DOHH2 (cell line): ENCODE measurements around the gene BSND.

Experiments used
- H3F3A ChIP-seq: fragments of 200-600 bp; sonication (generic), shearing (Covaris generic); 2 replicates; pipeline ENCODE4 v1.6.0; 2016; ENCODE audit warnings: antibody characterized with exemption, mild to moderate bottlenecking; ENCODE audit not compliant: control insufficient read depth, insufficient read depth
- H3K27ac ChIP-seq: fragments of 200-600 bp; sonication (generic); 2 replicates; pipeline ENCODE4 v1.5.1; 2014; ENCODE audit warnings: low read depth, mild to moderate bottlenecking, low read length, moderate library complexity
- H3K27me3 ChIP-seq: fragments of 200-600 bp; sonication (generic); 2 replicates; pipeline ENCODE4 v1.6.1; 2014; ENCODE audit warnings: mild to moderate bottlenecking, low read length, mixed read lengths; ENCODE audit not compliant: control insufficient read depth
- H3K36me3 ChIP-seq: fragments of 200-600 bp; sonication (generic); 2 replicates; pipeline ENCODE4 v1.6.1; 2014; ENCODE audit warnings: mild to moderate bottlenecking, low read length, moderate library complexity, mixed read lengths; ENCODE audit not compliant: control insufficient read depth
- H3K4me1 ChIP-seq: fragments of 200-600 bp; sonication (generic); 2 replicates; pipeline ENCODE4 v1.6.1; 2014; ENCODE audit warnings: mild to moderate bottlenecking, low read length, mixed read lengths; ENCODE audit not compliant: control insufficient read depth
- H3K4me2 ChIP-seq: fragments of 200-600 bp; sonication (generic); 2 replicates; pipeline ENCODE4 v1.6.0; 2014; ENCODE audit warnings: mild to moderate bottlenecking, low read length, moderate library complexity
- H3K4me3 ChIP-seq: fragments of 200-600 bp; sonication (generic); 2 replicates; pipeline ENCODE4 v1.5.1; 2014; ENCODE audit warnings: mild to moderate bottlenecking, low read length, mixed read lengths
- H3K79me2 ChIP-seq: fragments of 200-600 bp; sonication (generic); 2 replicates; pipeline ENCODE4 v1.6.1; 2014; ENCODE audit warnings: mild to moderate bottlenecking, low read length, mixed read lengths; ENCODE audit not compliant: control insufficient read depth
- H3K9me2 ChIP-seq: fragments of 200-600 bp; sonication (generic); replicated peaks from 2 replicates; pipeline ENCODE4 v1.6.1; 2014; ENCODE audit warnings: mild to moderate bottlenecking, low read length, mixed read lengths; ENCODE audit not compliant: control insufficient read depth
- H3K9me3 ChIP-seq: fragments of 200-600 bp; sonication (generic); 2 replicates; pipeline ENCODE4 v1.6.1; 2014; ENCODE audit warnings: antibody characterized with exemption, low read length, mixed read lengths; ENCODE audit not compliant: control insufficient read depth, insufficient read depth
- H4K20me1 ChIP-seq: fragments of 200-600 bp; sonication (generic); 2 replicates; pipeline ENCODE4 v1.6.0; 2014; ENCODE audit warnings: low read depth, mild to moderate bottlenecking, antibody characterized with exemption, low read length, moderate library complexity; ENCODE audit not compliant: control insufficient read depth, insufficient read depth
- CTCF ChIP-seq: fragments of 200-600 bp; sonication (generic); IDR thresholded peaks from one replicate; pipeline ENCODE4 v1.5.1; 2014; ENCODE audit warnings: antibody characterized with exemption, mild to moderate bottlenecking, low read depth, low read length; ENCODE audit not compliant: poor library complexity, severe bottlenecking
- EZH2phosphoT487 ChIP-seq: fragments of 200-600 bp; sonication (generic); IDR thresholded peaks from 2 replicates; pipeline ENCODE4 v1.6.1; 2017; ENCODE audit warnings: borderline replicate concordance, mild to moderate bottlenecking, antibody characterized with exemption, low read length, moderate library complexity, mixed read lengths

Gene BSND

GRCh38 chr1:55005351-55006140 lies 6.8 kb downstream of the BSND start:
- Histone ChIP-seq H3K79me2 (no peaks in the 10 kb centered on the region), H3K36me3 (no peaks in the 10 kb centered on the region), H3K9me3 (no peaks in the 10 kb centered on the region), H4K20me1 (no peaks in the 10 kb centered on the region), H3F3A (no peaks in the 10 kb centered on the region), H3K27me3 (peaks cover 4% of the 10 kb centered on the region; the same call in 1 of the 2 replicates), H3K4me1 (no peaks in the 10 kb centered on the region), H3K9me2 (no peaks in the 10 kb centered on the region), H3K4me3 (no peak overlapping the region), H3K4me2 (no peak overlapping the region), H3K27ac (no peak overlapping the region)
- no peak for TF ChIP-seq CTCF
- no peak for TF ChIP-seq EZH2phosphoT487

GRCh38 chr1:55006931-55007330 lies 8.2 kb downstream of the BSND start:
- H3K27me3 ChIP-seq, result 0 out of 2 replicates have a peak, but pooled peaks cover 3% of the 10 kb centered on the region
- H3K79me2 ChIP-seq, result no peaks in the 10 kb centered on the region
- no peak overlapping the region for H3K4me3 ChIP-seq
- no peaks in the 10 kb centered on the region for H3K9me3 ChIP-seq
- H3K27ac ChIP-seq, result no peak overlapping the region
- no peaks in the 10 kb centered on the region for H3K36me3 ChIP-seq
- no peaks in the 10 kb centered on the region for H3K4me1 ChIP-seq
- H4K20me1 ChIP-seq, result no peaks in the 10 kb centered on the region
- no peaks in the 10 kb centered on the region for H3K9me2 ChIP-seq
- H3F3A ChIP-seq, result no peaks in the 10 kb centered on the region
- TF ChIP-seq CTCF, result no peak
- no peak for TF ChIP-seq EZH2phosphoT487
- H3K4me2 ChIP-seq, result no peak overlapping the region

- no peaks in the 10 kb centered on the region for H3F3A ChIP-seq
- no peaks in the 10 kb centered on the region for H4K20me1 ChIP-seq
- H3K36me3 ChIP-seq, result no peaks in the 10 kb centered on the region
- H3K9me3 ChIP-seq, result no peaks in the 10 kb centered on the region
- H3K27me3 ChIP-seq, result no peaks in the 10 kb centered on the region
- H3K27ac ChIP-seq, result no peak overlapping the region
- no peaks in the 10 kb centered on the region for H3K4me1 ChIP-seq
- TF ChIP-seq CTCF (no peak), EZH2phosphoT487 (no peak)
- H3K4me3 ChIP-seq, result no peak overlapping the region
- H3K9me2 ChIP-seq, result no peaks in the 10 kb centered on the region
- no peak overlapping the region for H3K4me2 ChIP-seq
- H3K79me2 ChIP-seq, result no peaks in the 10 kb centered on the region
Observed at GRCh38 chr1:55007625-55008024, 8.9 kb downstream of the BSND start.
